HG02588 (cell line): Measurements from ENCODE around the gene NDUFC1.
A peak's percentile ranks its signal among the peaks of the same experiment; 100 is the strongest.
"Not testable (repeated sequence)": the region's sequence is repeated elsewhere in the genome, so short reads cannot be mapped to it uniquely, and the experiment has no call there.

ENCODE experiments used
- ATAC-seq: cut with Tn5 transposase; IDR thresholded peaks from one replicate; pipeline ENCODE4 v1.9.1; 2021; ENCODE audit warnings: mild to moderate bottlenecking, moderate library complexity; ENCODE audit not compliant: unreplicated experiment

Gene NDUFC1

GRCh38 chr4:139301821-139302611 is at the start of gene NDUFC1:
Gene NDUFC1, minus strand, starts transcription at chr4:139302477. Its CDS starts 6,679 bp downstream, at chr4:139295798.
- ATAC-seq = peak; percentile 39

- ATAC-seq = no peak
Measured at GRCh38 chr4:139337612-139338011, 35.3 kb upstream of the NDUFC1 start.

DNA sequence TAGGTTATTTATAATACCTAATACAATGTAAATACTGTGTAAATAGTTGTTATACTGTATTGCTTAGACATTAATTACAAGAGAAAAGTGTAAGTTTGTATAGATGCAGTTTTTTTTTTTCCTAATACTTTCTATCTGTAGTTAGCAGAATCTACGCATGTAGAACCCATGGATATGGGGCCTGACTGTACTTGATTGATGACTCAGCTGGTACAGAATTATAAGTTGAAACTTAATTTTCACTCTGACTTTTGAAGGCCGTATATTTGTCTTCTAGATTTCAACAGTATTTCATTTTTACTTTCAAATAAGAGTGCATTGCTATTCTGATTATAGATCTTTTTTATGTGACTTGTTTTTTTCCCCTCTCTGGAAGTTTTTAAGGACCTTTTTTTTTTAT is 30.8 kb upstream of the NDUFC1 start:
- ATAC-seq = no peak

- ATAC-seq = no peak
Measured at GRCh38 chr4:139331185-139331584, 28.9 kb upstream of the NDUFC1 start.

- ATAC-seq = no peak
Measured at GRCh38 chr4:139330283-139330682, 28.0 kb upstream of the NDUFC1 start.

GRCh38 chr4:139329665-139330200 is 27.5 kb upstream of the NDUFC1 start:
- no peak for ATAC-seq

DNA sequence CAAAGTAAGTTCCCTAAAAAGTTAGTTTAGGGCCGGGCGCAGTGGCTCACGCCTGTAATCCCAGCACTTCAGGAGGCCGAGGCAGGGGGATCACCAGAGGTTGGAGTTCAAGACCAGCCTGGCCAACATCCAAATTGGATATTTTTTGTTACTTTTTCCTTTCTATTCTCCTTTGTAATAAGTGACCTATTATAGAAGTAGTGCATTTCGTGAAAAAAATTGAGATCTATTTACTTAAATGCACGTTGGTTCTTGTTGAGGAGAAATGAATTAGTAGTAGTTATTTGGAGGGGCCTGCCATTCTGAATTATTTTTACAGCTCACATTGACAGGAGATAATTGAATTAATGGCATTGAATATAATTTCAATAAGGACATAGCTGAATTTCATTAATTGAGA is 22.3 kb upstream of the NDUFC1 start:
- no peak for ATAC-seq

DNA sequence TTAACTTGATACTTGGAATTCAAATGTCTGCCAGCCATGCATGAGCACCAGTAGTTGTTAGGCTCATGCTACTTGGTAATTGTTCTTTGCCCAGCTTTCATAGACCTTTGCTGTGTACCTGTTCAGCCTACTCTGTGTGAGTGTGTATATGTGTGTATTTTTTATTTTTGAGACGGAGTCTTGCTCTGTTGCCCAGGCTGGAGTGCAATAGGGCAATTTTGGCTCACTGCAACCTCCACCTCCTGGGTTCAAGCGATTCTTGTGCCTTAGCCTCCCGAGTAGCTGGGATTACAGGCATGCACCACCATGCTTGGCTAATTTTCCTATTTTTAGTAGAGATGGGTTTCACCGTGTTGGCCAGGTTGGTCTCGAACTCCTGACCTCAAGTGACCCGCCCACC is 20.3 kb upstream of the NDUFC1 start:
- not testable (repeated sequence) for ATAC-seq

DNA sequence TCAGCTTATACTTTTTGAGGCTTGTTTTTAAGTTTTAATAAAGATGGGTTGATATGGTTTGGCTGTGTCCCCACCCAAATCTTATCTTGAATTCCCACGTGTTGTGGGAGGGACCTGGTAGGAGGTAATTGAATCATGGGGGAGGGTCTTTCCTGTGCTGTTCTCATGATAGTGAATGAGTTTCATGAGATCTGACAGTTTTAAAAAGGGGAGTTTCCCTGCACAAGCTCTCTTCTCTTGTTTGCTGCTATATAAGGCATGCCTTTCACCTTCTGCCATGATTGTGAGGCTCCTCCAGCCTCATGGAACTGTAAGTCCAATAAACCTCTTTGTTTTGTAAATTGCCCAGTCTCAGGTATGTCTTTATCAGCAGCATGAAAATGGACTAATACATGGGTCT is 19.8 kb upstream of the NDUFC1 start:
- ATAC-seq = not testable (repeated sequence)

- ATAC-seq = no peak
Measured at GRCh38 chr4:139319571-139319970, 17.3 kb upstream of the NDUFC1 start.

DNA sequence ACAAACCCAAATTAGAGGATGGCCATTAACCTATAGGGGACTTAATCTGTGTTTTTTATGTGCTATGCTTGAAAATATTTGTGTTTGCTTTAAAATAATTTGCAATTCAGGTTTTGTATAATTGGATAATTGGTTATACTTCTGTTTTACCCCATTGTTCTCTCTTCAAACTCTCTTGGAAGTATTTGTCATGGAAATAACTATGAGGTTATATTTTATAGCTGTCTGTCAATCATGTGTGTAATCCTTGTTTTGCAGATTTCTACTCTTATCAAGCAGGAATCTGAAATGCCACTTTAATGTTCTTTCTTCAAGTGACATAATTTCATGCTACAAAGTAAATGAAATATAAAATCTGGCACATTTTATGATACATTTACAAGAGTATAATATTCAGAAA is 15.4 kb upstream of the NDUFC1 start:
- no peak for ATAC-seq

GRCh38 chr4:139316733-139317132 is 14.5 kb upstream of the NDUFC1 start:
- no peak for ATAC-seq

DNA sequence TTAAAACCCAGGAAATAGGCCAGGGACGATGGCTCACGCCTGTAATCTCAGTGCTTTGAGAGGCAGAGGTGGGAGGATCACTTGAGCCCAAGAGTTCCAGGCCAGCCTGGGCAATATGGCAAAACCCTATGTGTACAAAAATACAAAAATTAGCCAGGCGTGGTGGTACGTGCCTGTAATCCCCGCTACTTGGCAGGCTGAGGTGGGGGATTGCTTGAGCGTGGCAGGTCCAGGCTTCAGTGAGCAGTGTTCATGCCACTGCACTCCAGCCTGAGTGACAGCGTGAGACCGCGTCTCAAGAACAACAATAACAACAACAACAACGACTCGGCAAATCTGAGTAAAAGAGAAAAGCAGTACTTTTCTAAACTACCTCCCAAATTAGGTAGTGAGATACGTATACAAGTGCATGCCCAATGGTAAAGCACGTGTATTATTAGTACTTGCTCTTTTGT is 13.0 kb upstream of the NDUFC1 start:
- ATAC-seq = peak; percentile 77

GRCh38 chr4:139314047-139314800 is 11.9 kb upstream of the NDUFC1 start:
- ATAC-seq = no peak

GRCh38 chr4:139313414-139313813 is 11.1 kb upstream of the NDUFC1 start:
- ATAC-seq = not testable (repeated sequence)

GRCh38 chr4:139312552-139313332 is 10.5 kb upstream of the NDUFC1 start:
- no peak for ATAC-seq

DNA sequence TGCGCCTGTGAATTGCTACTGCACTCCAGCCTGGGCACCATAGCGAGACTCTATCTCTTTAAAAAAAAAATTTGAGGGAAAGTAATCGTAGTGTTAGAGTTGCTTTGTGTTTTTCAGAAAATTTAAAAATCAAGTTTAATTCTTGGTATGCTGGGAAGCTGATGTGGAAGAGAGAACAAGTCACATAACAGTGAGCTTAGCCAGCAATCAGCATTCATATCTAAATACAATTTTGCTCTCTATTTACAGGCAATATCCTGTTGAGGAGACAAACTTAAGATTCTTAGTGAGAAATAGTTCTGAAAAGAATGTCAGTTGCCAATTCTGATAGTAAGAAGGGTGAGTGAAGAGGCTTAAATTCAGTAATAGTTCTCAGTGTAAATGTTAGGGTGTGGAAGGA is 9.6 kb upstream of the NDUFC1 start:
- no peak for ATAC-seq

DNA sequence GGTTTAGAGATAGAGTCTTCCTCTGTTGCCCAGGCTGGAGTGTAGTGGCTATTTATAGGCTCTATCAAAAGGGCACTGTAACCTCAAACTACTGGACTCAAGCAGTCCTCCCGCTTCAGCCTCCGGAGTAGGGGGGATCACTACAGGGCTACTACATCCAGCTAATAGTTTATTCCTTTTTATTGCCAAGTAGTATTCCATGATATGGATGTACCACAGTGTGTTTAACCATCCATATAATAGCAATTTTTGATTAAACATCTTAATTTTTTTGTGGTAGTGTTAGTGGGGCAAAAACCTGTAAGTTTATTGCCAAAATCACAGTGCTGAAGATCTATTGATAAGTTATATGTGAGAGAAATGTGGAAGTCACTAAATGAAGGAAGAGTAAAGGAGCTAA is 2.6 kb upstream of the NDUFC1 start:
- ATAC-seq = no peak

DNA sequence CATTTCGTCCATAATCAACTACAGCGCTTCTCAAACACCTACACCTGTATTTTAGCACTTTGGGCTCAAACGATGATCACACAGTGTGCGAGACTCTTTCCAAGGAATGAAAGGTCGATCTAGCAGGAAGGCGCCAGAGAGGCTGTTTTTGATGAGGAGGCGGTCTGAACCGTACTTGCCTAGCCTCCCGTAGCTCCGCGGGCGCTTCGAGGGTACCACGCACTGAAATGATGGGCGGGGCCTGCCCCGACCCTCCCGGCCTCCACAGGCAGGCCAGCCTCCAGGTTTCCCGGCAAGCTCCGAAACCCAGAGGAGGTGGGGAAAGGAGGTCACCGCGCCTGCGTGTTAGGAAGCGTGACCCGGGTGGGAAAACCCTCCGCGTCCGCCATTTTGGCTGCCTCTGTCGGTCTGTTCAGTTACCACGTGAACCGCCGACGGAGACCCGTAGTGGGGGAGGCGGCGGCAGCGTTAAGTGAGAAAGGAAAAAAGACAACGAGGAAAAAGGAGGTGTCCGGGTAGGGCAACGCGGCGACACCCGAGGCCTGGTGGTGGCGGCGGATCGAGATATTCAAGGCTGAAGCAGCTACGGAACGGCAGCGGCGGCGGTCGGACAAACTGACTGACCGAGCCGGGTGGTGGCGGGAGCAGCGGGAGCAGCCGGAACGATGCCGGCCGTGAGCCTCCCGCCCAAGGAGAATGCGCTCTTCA is 1.0 kb downstream of the NDUFC1 start, which contains the start of gene NAA15:
NAA15 (plus strand) TSS at position 393 of the 708 bp plus-strand sequence; CDS start at position 666, 273 bp downstream.
- peak; percentile 87 for ATAC-seq

DNA sequence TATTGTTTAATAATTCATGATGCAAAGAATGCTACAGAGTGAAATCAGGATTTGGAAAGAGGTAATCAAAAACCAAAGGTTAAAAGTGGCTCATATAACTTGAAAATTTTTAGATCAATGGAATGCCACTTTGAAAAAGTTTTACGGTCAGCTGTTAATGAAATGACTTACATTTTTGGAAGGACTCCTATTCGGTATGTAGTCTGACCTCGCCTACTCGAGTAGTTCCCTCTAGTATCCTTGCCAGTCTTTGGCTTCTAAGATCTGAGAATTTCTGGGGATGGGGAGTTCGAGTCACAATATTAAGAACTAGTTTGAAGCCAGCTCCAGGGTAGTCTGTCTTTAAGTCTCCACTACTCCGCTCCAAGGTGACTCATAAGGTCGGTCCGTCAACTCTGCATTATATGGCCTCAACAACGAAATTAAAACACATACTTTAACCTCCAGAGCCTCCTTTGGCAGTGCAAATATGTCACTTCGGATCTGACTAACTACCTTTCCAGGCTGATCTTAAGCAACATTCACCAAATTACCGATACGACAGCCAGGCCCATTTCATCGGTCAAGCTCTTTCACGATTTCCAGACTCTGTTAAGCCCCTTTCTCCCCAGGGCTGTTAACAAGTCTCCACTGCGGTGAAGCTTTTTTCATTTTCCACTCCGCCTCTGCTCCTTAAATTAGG is 1.7 kb downstream of the NDUFC1 start:
- ATAC-seq = peak; percentile 3
